ENCODE measurements around the gene CCT6B.

Gene CCT6B

DNA sequence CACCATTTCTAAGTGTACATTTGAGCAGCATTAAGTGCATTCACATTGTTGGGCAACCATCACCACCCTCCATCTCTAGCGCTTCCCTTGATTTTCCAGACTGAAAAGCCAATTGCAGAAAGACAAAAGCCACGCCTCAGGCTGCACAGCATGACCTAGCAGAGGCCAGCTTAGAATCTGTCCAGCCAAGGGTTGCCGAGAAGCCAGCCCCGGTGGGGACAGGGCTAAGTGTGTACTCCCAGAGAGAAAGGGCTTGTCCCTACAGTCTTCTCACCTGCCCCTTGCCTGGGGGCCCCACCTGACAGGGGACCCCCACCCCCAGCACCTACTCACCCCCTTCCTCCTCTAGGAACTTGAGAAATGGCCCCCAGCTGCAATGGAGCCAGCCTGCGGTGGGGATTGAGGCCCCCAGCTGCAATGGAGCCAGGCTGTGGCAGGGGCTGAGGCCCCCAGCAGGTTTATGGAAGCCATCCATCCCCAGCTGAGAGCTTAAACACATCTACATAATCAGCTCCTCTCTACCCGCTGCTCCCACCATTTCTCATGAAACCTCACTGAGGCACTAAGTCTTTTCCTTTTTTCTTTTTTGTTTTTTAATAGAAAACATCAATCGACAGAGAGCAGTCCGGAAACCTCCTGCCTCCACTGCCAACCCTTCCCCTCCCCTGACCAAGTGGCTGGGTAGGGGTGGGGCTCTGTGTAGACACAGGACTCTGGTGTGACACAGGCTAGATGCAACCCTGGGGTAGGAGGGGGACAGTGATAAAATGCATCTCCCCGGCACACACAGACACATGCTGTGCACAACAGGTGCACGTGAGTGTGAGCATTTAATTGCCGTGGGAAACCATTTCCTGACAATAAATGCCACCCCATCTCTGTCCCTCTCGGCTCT, 77.9 kb downstream of the CCT6B start:
- DNase-seq = no peak

DNA sequence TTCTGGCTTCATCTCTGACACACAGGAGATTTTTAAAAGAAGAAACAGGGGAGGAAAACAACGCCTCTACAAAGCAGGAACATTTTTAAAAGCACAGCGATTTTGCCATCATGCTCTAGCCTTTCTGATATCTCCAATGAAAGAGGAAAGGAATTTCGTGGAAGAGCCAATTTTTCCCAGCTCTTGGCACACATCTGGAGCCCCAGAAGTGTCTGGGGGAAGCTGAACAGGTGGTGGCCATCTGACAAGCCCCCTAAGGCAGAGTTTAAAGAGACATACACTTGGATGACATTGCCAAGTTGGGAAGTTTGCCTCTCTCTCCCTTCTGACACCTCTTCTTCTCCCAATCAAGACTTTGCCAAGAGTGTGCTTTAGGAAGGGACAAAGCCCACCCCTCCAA, 82.1 kb downstream of the CCT6B start:
- no peak for DNase-seq
